Subcutaneous adipose tissue (tissue), 4 donors: ENCODE measurements around the gene HJURP. TPM values are rescaled to one million over a fixed set of nuclear protein-coding genes. Genes with fewer than 3 reads are reported as not detected.

Experiments
- CTCF ChIP-seq: fragments of 450-650 bp; IDR thresholded peaks from one replicate; pipeline ENCODE4 v1.5.1; 2016; ENCODE audit warnings: low read depth, mild to moderate bottlenecking, control low read depth, antibody characterized with exemption, moderate library complexity
- total RNA-seq, 4 donors: library from RNA; depleted of rRNA; stranded (reverse); fragments of >200 nt; gene quantifications; one replicate each; pipeline ENCODE4 v1.1.0, GENCODE V29; 2016

Gene HJURP
- total RNA-seq, 4 donors from 2014 or later: 1.9 to 2.0 TPM; not detected in 2

- no peak for TF ChIP-seq CTCF
These were observed 46.1 kb downstream of the HJURP start for GRCh38 chr2:233807966-233808935.

GRCh38 chr2:233807215-233807865, 47.0 kb downstream of the HJURP start:
- no peak for TF ChIP-seq CTCF

GRCh38 chr2:233803994-233804393, 50.3 kb downstream of the HJURP start:
- no peak for TF ChIP-seq CTCF

GRCh38 chr2:233803292-233803911, 50.9 kb downstream of the HJURP start:
- no peak for TF ChIP-seq CTCF

- no peak for TF ChIP-seq CTCF
These were observed 52.1 kb downstream of the HJURP start for GRCh38 chr2:233802132-233802815.

- no peak for TF ChIP-seq CTCF
These were observed 52.8 kb downstream of the HJURP start for GRCh38 chr2:233801357-233802131.
